NCI-H2227 (cell line): ENCODE results near the gene LIN28B.

Source experiments
- DNase-seq: peaks from one replicate; lab custom pipeline; 2025; ENCODE audit not compliant: unreplicated experiment; lab: John Stamatoyannopoulos, UW

The LIN28B gene

DNA sequence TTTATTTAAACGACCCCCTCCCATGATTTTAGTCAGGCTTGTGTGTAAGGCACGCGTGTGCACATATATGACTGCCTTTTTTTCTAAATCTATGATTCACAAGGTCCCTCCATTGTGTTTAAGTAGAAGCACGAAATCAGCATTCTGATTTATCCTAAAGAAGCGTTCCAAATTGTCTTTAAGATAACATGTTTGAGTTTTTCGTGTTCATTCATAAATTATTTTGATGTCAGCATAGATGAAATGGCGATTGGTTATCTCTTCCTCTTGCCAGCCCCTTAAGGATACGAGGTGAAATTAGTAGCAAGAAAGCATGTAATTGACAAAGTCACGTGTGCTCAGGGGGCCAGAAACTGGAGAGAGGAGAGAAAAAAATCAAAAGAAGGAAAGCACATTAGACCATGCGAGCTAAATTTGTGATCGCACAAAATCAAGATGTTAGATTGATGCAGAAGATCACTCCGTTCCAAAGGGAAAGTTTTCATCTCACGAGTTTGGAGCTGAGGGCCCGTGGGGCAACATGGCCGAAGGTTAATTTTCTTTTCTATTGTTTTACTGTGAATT is at the start of gene LIN28B:
TSS of gene LIN28B (plus strand) at position 377 of the 564 bp plus-strand sequence. CDS start at position 521, 144 bp downstream.
- peak; percentile 79 for DNase-seq

DNA sequence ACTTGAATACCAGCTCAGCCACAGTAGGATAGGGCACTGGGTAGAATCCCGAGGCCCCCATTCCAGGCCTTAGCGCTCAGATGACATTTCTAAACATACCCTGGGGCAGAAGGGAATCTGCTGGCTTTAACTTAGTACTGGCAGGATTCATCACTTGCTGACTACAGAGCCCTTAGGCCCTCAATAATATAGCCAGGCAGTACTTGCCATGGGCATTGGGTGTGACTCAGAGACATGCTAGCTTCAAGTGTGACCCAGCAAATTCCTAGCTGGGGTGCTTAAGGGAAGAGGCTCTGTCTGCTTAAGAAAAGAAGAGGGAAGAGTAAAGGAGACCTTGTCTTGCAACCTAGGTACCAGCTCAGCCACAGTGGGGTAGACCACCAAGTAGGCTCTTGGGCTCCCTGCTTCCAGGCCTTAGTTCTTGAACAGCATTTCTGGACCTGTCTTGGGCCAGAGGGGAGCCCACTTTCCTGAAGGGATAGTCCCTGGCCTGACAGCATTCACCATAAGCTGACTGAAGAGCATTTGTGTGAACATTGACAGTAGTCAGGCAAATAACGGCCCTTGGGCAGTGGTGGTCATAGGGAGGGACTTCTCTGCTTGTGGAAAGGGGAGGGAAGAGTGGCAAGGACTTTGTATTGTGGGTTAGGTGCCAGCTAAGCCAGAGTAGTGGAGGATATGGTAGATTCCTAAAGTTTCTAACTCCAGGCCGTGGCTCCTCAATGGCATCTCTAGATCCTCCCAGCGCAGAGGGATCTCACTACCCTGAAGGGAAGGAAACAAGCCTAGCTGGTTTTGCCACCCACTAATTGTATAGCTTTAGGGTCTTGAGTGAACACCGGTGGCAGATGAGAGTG is 48.6 kb upstream of the LIN28B start:
- DNase-seq, result no peak

GRCh38 chr6:104908888-104909525 is 47.9 kb upstream of the LIN28B start:
- no peak for DNase-seq

GRCh38 chr6:104921896-104922295 is 35.0 kb upstream of the LIN28B start:
- DNase-seq, result no peak

DNA sequence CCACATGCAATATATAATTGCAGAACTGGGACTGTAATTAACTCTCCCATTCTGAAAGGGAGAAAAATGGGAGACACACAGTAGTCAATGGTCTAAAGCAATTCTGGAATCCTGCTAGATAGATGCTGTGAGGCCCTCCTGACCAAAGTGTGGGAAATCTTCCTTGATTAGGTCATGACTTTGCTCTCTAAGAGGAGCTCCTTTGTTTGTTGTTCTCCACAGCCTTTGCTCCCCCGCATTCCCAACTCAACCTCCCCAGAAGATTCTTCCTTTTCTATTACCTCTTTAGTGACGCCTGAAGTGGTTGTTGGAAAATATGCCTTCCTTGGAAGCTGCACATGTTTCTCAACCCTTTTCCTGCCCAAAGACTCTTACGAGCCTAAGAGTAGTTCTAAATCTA is 28.8 kb upstream of the LIN28B start:
- no peak for DNase-seq

DNA sequence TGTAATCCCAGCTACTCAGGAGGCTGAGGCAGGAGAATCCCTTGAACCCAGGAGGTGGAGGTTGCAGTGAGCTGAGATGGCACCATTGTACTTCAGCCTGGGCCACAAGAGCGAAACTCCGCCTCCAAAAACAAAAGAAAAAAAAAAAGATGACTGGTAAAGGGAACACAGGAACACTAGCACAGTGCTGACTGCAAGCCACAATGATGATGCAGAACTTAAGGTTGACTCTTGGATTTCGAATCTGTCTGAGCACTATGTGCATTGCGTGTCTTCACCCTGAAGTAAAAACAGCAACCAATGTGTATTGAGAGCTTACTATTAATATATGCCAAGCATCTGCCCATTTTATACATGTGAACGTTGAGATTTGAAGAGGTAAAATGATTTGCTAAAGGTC is 27.6 kb upstream of the LIN28B start:
- no peak for DNase-seq

GRCh38 chr6:104930939-104931338 is 26.0 kb upstream of the LIN28B start:
- DNase-seq, result no peak

DNA sequence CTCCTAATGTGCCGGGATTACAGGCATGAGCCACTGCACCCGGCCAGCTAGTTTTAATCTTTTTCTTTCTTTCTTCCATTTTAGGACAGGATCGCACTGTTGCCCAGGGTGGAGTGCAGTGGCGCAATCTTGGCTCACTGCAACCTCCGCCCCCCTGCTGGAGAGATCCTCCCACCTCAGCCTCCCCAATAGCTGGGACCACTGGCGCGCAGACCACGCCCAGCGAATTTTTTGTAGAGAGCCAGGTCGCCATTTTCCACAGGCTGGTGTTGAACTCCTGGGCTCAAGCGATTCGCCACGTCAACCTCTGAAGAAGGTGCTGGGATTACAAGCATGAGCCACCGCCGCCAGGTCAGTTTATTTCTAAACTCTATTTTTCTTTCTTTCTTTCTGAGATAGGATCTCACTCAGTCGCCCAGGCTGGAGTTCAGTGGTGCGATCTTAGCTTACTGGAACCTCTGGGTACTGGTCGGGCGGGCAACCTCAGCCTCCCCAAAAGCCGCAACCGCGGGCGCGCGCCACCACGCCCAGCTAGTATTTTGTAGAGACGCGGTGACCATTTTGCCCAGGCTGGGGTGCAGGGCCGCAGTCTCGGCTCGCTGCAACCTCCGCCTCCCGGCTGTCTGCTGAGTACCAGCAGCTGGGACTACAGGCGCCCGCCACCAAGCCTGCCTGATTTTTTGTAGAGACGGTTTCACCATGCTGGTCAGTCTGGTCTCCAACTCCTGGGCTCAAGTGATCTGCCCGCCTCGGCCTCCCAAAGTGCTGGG is 20.0 kb upstream of the LIN28B start:
- DNase-seq, result no peak

DNA sequence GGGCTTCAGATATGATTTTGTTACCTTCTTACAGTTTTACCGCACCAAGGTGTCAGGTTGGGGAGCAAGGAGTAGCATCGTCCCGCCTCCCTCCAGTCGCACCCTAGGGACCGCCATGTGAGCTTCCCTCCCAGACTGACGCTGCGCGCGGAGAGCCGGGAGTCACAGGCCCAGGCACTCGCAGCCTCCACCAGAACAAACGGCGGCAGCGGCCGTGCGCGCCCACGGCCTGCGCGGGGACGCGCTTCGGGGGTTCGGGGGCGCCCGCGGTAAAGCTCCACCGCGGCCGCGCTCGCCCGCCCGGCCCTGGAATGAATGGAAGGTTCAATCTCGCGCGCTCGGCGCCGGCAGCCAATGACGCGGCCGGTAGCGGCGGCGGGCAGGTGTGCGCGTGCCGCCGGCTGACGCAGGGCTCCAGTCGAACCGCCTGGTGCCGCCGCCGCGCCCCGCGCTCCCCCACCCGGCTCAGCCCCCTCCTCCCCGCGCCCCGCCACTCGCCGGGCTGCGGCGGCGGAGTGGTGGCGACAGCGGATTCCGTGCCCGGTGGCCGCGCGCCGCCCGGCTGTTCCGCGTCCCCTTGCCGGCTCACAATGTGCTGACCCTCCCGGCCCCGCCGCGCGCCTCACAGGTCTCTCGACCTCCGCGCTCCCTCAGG is 16.5 kb upstream of the LIN28B start:
- no peak for DNase-seq

DNA sequence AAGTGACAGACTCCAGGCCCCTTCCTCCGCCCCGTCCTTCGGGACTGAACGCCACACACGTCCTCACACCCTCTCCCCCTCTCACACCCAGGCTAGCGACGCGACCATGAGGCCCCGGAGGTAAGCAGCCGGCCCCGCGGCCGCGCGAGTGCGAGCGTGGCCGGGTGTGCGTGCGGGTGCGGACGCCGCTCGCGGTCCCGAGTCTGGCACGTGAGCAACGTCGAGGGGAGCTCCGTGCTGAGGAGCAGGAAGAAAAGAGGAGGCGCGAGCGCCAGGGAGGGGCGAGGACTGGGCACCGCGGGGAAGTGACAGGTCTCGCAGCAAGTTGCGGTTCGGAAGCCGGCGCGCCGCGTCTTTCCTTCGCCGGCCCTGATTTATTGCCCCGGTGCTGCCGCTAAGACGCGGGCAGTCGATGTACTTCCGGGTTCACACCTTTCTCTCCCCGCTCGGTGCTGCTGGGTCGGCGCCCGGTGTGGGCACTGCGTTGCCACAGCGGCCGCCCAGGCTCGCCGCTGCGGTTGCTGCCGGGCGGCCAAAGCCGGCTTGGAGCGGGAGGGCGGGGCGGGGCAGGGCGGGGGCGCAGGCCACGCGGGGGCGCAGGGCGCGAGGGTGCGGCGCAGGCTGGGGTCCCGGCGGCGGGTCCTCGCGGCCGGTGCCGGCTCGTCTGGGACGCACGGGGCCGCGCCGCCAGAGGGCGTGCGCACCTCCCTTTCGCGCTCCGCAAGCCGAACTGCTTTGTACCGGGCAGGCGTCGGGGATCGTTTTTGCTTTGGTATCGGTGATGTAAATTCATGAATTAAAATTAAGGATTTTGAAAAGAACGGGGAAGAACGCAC is 15.8 kb upstream of the LIN28B start:
- DNase-seq, result peak; percentile 88

DNA sequence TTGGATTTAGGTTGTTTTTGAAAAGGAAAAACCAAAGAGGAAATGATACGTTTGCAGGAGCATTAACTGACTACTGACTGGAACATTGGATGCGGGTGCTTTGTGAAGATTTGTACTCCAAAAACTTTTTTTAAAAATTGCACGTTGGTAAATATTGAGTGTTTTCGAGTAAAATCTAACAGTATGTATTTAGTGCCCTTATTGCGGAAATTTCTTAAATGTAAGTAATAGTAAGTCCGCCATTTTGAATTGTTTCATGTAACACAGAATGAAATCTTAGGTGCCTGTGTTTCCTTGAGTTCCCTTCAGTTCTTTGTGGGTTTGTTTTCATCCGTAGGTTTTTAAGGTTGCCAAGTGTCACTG is 15.2 kb upstream of the LIN28B start:
- peak; percentile 26 for DNase-seq

- peak; percentile 33 for DNase-seq
These were observed 13.1 kb upstream of the LIN28B start for GRCh38 chr6:104943781-104944180.

DNA sequence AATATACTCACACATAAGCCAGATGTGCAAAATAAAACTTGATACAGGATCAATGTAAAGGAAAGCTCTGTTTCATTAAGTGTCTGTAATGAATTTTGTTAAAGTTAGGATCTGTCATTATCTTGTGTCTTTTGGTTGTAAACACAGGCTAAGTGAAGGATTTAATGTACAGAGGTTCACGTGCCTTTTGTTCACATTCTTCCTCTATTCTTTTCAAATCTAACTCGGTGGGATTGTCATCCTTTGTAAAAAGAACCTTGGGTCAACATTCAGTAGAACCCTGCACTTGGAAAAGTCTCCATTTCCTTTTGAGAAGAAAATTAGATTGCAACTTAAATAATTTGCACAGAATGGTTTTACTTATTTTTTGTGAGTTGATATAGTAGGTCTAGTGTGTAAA is 7.7 kb upstream of the LIN28B start:
- no peak for DNase-seq

DNA sequence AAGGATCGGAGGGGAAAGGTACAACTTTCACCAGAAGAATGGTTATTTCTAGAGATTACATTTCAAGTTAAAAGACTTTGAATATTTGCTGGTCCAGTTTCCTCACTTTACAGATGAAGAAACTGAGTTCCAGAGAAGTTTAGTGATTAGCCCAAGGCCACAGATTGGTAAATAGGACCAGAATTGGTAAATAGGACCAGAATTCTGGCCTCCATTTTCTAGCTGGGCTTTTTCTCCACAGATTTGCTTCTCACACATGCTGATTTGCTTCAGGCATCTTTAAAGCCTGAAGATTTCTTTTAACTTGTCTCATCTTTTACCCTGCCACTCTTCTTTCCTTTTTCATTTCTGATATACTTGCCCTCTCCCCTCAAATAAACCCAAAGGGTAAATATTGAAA is 5.2 kb upstream of the LIN28B start:
- DNase-seq, result no peak

DNA sequence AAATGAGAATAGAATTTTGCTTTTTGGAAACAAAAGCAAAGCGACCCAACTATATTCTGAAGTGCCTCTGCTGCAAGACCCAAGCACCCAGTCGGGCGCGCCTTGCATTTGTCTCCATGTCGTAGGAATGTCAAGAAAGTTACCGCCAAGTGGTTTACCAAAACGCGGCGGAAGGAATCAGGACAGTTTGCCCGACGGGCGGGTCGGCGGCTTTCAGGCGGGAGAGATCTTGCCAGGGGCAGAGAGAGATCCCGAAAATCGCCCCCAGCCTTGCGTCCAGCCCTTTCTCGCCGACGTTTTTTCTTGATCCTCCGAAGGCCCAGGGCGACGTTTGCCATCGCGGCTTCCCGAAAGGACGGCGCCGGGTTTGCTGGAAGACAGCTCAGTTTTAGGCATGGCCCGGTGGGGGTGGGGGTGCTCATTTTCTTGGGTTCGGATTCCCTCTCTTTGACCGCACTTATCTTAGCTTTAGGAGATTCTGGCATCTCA is 4.0 kb upstream of the LIN28B start:
- no peak for DNase-seq

- DNase-seq, result peak; percentile 73
These were observed 3.3 kb upstream of the LIN28B start for GRCh38 chr6:104953400-104954189.

DNA sequence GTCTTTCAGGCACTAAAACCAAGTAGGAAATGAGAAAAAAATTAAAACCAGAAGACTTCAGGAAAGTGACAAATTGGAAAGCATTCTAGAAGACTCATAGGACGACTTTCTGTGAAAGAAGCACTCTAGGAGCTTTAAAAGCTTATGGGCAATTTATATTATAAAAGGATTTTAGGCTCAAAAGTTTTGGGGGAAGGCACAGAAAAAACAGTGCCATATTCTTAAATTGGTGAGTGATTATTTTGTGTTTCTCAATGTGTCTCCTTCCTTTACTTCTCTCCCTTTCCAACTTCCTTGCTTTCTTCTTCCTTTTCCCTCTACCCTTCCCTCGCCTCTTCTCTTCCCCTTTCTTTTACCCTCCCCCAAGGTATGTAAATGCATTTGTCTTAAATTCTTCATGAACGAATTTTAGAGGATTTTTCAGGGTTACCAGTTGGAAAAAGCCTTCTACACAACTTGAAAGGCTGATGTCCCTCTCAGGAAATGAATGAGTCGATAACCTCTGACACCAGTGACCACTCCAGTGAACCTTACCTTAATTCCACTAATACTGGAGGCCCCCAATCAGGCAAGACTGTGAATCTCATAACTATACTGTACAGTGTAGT is 2.6 kb upstream of the LIN28B start:
- DNase-seq, result peak; percentile 11

DNA sequence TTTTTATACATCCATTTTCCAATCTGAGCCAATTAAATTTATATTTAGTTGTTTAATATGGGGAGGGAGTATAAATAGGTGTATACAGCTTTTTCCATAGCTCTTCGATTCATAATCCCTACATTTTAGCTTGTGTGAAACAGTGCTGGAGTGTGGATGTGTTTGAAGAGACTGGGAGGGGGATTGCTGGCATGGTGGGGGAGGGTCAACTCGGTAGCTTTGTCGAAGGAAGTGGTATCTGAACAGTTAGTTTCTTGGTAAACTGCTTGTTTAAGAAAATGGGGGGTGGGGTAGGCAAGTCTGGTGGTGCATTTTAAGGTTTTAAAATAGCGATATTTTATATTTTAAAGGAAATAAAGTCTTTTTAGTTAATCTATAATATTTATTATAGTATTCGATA is 1.4 kb upstream of the LIN28B start:
- peak; percentile 45 for DNase-seq
